Stimulated activated CD8-positive, alpha-beta memory T cell treated with anti-CD3 and anti-CD28 coated beads, Interleukin-15, amount 100 ng/mL, for 4 hours (primary cell): Measurements from ENCODE around the gene RETREG2.

Experiments
- DNase-seq, 2 donors: peaks; one replicate each; pipeline ENCODE4 v3.0.0-alpha.2; 2020; ENCODE audit warnings: low read depth in 2 of 2

RETREG2 gene, protein sequence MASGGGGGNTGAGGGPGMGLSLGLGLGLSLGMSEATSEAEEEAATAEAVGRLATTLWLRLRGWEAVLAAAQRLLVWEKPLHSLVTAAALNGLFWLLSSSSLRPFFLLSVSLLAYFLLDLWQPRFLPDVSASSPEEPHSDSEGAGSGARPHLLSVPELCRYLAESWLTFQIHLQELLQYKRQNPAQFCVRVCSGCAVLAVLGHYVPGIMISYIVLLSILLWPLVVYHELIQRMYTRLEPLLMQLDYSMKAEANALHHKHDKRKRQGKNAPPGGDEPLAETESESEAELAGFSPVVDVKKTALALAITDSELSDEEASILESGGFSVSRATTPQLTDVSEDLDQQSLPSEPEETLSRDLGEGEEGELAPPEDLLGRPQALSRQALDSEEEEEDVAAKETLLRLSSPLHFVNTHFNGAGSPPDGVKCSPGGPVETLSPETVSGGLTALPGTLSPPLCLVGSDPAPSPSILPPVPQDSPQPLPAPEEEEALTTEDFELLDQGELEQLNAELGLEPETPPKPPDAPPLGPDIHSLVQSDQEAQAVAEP

DNA sequence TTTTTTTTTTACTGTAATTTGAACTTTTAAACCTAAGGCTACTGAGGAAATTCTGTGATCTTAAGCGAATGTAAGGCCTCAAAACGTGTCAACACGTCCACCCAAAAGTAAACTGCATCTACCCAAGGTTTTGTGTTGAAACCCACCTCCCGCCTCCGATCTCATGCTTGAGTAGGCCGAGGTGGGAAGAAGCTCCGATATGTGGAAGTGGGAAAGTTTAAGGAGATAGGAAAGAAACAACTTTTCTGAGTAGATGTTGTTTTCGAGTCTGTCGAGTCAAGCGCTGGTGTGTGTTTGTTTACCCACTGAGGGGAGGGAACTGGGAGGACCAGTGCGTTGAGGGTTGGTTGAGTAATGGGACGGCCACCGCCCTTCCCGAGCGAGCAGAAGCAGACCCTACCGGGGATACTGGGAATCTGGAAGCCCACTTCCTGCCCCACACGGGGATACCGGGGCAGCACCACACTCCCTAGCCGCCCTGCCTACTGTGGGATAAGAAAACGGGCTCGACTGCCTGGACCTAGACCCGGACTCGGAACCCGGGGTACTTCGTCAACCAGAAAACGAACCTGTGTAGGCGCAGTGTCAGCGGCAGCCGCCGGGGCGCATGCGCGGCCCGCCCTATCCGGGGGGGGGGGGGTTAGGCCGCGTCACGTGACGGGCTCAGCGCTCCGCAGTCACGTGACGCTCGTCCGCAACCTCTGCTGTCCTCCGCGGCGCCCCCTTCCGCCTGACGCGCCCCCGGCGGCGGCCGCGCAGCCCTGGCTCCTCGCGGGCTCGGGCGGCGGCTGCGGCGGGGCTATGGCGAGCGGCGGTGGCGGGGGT is at the start of gene RETREG2:
Gene RETREG2 (plus strand): TSS at position 724 of the 825 bp plus-strand sequence. CDS start 78 bp downstream, at position 802.
- peak; percentile 54 to 72 for DNase-seq

DNA sequence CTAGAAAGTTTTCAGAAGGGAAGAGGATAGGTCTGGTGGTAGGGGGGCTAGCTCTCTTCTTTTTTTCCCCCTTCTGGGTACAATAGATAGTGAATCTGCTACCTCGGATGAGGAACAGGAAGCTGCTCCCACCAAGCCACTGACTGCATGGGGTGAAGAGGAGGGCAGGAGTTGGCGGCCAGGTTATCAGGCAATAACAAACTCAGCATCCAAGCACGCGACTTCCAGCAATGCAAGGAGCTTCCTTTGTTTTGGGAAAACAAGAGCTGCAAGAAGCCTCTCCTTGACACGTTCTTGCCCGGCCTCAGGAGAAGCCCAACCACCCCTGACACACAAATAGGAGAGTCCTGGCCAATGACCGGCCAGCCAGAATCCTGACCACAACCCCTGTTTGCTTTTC is 49.7 kb upstream of the RETREG2 start:
- DNase-seq: no peak

DNA sequence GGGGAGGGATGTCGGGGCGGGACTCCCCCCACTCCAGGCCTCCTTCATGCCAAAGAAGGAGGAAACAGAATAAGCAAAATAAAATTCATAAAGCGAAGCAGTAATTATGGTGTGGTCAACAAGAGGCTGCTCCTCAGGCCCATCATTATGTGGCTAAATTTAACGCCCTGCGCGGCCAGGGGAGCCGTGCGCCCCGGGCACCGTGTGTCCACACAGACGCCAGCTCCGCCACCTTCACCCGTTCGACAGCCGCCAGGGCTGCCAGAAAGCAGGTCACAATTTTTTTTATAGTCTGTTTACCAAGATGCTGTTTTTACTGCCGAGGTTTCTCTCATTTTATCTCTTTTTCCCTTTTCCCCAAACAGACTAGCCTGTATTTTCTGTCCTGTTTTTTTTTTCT is 48.5 kb upstream of the RETREG2 start:
- DNase-seq: no peak

DNA sequence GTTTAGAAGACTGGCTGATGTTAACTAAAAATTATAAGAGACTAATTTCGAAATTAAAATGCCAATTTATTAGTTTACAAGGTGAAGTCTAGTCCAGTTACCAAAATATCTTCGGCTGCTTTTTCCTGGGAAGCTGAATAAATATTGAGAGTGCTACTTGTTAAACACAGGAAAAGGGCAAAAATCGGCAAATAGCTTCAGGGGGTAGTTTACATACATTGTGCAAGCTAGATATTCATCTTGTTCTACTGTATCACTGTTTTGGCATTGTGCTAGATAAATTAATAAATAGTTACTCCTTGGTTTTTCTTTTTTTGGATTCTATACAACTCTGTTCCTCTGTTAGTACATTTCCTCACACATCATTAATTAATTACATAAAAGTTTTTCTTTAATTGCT is 46.7 kb upstream of the RETREG2 start:
- no peak for DNase-seq

DNA sequence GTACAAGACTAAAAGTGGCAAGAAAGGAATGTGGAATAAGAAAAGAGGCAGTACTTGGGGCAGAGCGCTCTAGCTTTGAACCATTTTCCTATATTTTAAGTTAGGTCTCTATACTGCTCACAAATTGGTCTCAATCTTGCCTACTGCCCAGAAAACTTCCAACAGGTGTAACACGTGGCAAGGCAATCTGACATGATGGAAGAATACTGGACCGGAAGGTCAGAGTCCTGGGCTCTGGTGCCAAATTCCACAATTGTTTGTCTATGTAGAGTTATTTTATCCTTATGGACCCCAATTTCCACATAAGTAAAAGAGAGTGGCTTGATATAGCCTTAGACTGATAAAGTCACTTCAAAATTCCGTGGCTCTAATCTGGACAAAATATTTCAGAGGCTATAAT is 46.3 kb upstream of the RETREG2 start:
- no peak for DNase-seq

DNA sequence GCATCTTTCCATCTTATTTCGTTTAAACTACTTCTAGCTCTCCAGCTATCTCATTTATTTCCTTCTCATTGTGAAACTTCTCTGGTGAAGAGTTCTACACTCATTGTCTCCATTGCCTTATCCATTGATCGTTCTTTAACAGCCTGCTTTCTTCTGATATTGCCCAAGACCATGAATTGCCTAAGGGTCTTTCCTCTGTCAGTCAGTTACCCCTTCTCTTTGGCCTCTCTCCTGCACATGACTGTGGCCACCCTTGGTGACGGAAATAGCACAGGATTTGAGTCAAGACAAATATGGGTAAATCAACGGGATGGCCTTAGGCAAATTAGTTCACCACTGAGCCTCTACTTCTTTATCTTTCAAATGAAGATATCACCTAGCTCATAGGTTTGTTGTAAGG is 44.1 kb upstream of the RETREG2 start:
- no peak for DNase-seq

DNA sequence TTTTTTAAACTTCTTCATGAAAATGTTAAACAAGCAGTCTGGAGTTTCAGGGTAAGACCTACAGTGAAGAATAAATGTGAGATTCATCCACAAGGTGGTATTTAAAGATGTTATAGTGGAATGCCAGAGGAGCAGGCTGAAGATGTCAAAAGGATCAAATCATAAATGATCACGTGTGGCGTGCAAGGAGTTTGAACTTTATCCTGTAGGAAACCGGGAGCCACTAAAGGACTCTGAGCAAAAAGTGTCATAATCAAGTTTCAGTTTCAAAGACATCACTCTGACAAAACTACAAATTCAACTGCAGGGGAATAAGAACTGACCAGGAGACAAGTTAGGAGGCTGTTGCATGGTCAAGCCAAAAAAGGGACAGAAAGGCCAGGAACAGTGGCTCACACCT is 37.4 kb upstream of the RETREG2 start:
- no peak for DNase-seq

DNA sequence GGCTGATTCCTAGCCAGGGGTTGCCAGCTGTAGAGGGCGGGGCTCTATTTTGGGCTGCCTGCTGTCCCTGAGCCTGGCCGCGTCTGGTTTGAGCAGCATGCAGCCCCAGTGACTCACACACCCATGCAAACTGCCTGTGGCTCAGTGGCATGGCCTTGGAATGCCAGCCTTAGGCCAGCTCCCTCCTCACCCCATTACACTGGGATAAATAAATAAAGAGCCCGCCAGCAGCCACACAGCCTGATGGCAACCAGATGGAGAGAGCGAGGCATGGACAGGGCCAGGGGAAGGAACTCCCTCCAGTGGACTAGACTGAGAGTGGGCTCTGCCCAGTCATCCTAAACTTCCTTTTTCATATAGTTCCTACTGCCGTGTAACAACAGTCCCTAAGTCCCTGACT is 35.7 kb upstream of the RETREG2 start:
- no peak for DNase-seq

DNA sequence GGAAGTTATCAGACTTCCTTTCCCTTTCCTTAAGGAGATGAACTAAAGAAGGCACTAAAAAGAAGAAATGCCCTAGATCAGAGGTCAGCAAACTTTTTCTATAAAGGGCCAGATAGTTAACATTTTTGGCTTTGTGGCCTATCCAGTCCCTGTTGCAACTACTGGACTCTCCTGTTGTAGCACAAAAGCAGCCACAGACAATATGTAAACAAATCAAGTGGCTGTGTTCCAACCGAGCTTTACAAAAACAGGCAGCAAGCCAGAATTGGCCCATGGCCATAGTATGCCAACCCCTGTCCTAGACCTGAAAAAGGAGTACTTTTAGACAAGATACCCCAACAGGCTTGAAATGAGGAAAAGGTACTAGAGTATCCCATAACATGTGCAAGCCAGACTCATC is 28.4 kb upstream of the RETREG2 start:
- DNase-seq: no peak

DNA sequence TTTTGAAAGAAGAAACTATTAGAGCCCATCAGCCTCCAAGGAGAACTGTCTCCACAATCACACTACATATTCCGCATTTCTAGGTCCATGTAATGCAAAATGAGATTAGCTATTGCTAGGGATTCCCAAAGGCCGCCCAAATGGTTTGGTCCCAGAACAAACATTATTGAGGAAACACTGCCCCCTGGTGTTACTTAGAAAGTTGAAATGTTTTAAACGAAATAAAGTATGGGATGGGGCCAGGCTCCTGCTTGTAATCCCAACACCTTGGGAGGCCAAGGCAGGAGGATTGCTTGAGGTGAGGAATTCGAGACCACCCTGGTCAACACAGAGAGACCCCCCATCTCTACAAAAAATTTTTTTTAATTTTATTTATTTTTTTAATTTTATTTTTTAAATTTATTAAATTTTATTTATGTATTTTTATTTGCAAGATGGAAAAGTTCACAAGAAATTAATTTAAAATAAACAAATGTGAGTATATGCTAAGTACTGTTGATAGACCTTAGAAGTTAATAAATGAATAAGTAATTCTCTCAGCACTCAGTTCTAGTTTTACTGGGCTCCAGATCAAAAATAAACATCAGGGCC is 22.9 kb upstream of the RETREG2 start:
- no peak for DNase-seq

DNA sequence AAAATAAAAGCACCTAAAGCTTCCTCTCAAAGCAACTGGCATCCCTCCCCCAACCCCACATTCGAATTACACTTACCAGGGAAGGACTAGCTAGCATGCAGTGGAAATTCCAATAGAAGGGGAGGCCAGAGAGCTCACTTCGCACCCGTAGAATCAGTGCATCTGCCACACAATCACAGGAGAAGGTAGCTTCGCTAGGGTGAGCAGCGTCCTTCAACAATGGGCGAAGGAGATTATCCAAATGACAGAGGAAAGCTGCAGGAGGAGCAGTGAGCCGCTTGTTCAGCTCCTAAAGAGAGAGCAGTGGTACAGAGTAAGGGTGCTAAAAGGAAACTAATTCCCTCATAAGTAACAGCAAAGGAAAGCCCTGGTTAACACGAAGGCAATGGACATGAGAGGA is 20.7 kb upstream of the RETREG2 start:
- DNase-seq: no peak

DNA sequence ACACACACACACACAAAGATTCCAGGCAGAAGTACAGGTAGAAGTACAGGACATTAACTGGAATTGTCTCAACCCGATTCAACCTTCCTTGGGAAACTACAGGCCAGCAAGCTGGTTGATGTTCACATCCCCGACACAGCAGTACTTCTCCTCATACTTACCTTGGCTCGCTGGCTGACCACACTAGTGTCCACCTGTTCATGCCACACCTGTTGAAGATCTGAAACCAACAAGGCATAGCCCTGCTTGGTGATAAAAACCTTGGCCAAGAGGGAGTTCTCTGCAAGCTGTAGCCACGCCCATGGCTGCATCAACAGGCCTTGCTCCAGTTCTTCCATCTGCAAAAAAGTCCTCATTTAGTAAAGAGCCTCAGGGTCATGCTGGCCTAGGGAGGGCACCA is 20.1 kb upstream of the RETREG2 start:
- DNase-seq: no peak

DNA sequence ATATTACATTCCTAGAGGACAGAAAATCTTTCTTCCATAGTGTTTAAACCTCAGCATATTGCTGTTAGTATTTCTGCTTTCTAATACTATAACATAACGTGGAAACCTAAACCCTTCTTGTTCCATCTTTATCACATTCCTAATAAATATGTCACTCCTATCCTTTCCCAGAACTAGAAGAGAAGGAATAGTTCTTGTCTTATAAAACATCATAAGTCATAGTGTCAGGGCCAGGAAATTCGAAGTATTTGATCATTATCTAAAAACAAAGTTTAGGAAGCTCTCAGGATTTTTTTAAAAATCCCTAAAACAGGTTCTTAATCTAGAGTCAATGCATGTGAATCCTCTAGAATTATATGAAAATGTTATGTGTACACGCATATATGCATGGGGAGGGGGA is 19.5 kb upstream of the RETREG2 start:
- no peak for DNase-seq

DNA sequence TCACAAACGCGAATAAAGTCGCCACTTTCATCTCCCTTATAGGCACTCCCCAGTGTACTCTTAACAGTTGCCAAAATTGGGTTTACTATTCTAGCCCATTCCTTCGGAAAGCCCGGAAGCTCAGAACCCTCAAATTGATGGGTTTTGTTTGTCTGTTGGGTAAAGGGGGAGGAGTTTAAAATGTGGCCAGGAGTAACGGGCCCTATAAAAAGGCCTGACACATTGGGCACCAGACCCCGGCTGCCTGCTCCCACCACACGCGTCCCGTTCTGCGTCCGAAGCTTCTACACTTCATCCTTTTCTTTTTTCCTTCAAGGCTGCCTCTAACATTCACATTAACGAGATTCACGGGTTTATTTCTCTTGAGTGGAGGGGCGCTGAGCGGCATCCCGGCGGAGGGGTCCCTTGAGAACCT is 18.3 kb upstream of the RETREG2 start:
- no peak for DNase-seq

DNA sequence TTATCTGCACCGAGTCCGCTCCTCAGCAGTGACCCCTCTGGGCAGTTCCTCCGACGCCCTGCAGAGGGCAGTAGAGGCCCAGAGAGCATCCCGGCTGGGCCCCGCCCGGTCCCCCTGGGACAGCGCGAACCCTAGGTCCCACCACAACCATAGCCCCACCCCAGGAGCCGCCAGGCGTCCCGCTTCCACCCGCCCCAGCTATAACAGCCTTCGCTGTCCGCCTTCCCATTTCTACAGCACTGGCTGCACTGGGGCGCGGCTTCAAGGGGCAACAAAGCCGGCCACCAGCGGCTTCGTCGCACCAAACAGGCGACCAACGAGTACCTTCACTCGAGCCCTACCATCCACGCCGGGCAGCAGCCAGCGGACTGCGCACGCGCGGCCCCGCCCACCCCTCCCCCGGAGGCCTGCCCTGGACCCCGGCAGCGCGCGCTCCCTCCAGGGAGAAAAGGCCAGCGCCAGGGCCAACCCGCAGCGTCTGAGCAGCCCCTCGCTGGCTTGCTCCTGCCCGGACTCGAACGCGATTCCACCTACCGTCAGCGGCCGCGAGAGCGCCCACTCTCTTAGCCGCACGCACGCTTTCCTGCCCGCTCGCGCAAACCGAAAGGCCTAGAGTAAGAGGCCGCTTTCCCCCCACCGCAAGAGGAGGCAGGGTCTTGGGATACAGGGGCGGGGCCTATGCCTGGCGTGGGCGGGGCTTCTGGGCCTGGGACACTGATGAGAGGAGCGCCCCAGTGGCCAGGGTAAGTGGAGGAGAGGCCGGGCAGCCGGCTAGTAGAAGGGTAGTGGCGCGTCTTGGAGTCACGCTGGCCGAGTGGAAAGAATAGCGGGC is 17.7 kb upstream of the RETREG2 start, which contains the start of gene NHEJ1:
Gene NHEJ1 (minus strand): TSS at position 630 of the 832 bp plus-strand sequence. CDS start 2,453 bp downstream, outside the sequence.
- DNase-seq: peak; percentile 83 to 86

DNA sequence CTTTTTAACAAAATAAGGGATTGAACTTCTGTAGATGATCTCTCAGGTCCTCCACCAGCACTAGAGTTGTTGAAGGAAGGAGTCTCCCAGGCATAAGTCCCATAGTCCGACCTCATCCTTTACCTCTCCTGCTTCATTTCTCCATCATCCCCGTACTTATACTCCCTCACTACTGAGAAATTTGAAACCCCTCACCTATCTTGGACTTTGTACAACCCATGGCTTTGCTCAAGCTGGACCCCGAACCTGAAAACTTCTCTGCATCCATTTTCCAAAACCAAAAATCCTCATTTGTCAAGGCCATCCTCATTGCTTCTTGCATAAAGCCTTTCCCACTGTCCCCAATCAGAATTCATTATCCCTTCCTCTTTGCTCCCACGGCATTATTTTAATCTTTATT is 17.0 kb upstream of the RETREG2 start:
- DNase-seq: no peak

DNA sequence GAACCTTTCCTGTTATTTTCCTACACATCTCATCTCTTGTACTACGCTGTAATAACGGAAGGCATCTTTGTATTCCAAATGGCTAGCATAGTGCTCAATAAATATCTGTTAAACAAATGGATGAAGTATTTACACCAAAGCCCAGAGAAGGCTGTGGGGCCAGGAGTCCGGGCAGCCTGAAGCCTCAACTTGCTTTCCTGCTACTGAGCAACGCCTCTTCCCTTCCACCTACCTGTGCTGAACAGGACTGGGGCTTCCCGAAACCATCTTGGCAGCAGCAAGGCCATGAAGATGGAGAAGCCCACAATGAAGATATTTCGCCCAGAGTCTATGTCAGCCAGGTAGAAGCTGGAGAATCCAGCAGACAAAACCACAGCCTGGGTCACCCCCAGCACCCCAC is 14.9 kb upstream of the RETREG2 start:
- no peak for DNase-seq

DNA sequence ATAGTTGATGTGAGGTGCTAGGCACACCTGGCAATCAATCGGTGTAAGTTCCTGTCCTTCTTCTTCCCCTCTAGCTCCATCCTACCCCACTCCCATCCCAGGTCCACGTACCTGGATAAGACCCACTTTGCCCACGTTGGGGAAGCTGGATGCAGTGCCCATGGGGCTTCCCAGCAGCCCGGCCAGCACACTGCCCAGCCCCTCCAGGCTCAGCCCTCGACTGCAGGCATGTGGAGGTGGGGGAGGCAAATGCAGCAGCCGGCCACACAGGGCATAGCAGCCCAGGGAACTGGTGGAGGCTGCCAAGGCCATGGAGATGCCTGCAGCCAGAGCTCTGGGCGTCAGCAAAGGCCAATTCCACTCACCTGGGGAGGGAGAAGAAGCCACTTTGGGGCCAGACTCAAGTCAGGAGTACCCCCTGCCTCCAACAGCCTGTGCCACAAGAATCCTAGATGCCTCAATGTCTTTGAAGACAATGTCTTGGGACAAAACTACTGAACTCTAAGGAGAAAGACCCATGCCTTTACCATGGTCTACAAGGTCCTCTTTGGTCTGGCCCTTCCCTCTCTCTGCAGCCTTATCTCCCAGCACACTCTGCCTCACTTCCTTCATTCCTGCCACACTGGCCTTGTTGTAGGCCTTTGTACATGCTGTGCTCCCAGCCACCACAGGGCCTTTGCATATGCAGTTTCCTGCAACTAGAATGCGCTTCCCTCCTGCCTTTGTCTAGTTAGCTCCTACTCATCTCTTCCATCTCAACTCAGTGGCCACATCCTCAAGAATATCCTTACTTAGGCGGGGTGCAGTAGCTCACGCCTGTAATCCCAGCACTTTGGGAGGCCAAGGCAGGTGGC is 12.8 kb upstream of the RETREG2 start:
- no peak for DNase-seq

DNA sequence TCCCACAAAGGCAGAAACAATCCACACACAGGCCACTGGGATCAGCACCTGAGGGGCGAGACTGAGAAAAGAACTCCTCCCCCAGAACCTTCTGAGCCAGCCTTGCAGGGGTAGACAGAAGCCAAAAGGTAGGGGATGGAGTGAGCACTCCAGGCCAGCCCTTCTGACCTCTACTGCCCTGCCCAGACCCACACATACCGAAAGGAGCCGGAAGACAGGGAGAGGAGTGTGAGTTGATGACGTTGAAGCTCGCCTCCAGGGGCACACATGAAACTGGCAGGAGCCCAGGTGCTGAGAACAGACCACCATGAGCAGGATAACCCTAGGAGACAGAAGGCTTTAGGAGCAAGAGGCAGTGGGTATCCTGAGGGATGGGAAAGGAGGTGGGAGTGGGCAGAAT is 10.1 kb upstream of the RETREG2 start:
- no peak for DNase-seq

DNA sequence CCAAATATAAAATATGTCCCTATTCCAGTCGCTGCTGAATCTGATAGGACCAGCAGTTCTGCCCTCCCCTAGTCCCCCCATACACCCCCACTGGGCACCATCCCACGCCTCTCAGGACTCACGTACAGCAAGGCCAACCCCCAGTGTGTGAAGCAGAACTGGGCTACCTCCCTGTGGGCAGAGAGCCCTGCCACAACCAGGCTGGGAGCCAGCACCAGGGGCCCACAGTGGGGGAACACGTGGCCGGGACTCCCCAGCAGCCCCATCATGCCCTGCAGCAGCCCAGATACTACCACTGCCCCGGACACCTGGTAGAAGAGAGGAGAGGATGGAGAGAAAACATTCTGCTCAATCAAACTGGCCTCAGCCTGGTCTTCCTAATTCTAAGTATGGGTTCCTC is 9.5 kb upstream of the RETREG2 start:
- DNase-seq: no peak
